22Rv1 (cell line): Measurements from ENCODE around the gene ATP5F1D.

Source experiments
- ZFX ChIP-seq: fragments of 450-650 bp; IDR thresholded peaks from 2 replicates; pipeline ENCODE4 v1.6.1; 2017; ENCODE audit warnings: antibody characterized with exemption, borderline replicate concordance
- TF ChIP-seq, protein P1 (sequence below): fragments of 450-650 bp; IDR thresholded peaks from 2 replicates; pipeline ENCODE4 v1.5.1; 2017; ENCODE audit warnings: mild to moderate bottlenecking

DNA sequence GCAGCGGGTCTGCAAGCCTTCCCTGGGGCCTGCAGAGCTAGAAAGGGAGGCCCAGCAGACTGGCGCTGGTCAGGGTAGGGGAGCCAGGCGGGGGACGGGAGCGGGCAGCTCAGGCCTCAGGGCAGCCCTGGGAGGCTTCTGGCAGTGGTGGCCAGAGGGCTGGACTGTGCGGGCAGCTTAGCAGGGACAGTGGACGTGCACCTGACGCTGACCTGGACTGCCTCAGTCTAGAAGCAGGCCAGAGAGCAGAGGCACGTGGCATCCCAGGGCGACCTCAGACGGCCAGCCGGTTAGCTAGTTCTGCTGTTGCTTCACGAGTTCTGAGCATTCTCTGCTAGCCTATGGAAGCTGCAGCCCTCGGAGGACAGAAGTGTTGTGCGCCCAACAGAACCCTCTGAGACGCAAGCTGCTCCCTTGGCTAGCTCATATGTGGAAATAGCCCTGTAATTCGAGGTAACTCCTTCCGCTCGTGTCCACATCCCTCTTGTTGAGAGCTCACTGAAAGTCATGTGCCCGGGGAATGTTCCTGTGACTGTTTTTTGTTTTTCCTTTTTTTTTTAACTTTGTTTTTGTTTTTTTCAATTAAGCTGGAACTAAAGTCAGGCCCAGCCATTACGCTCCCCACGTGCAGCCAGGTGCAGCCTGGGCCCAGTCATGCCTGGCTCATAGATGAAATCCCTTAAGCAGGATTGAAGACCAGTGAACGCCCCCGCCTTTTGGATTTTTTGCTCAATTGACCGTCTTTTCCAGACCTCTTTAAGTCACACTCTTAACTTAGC, 31.9 kb downstream of the ATP5F1D start:
- TF ChIP-seq, protein P1, sequence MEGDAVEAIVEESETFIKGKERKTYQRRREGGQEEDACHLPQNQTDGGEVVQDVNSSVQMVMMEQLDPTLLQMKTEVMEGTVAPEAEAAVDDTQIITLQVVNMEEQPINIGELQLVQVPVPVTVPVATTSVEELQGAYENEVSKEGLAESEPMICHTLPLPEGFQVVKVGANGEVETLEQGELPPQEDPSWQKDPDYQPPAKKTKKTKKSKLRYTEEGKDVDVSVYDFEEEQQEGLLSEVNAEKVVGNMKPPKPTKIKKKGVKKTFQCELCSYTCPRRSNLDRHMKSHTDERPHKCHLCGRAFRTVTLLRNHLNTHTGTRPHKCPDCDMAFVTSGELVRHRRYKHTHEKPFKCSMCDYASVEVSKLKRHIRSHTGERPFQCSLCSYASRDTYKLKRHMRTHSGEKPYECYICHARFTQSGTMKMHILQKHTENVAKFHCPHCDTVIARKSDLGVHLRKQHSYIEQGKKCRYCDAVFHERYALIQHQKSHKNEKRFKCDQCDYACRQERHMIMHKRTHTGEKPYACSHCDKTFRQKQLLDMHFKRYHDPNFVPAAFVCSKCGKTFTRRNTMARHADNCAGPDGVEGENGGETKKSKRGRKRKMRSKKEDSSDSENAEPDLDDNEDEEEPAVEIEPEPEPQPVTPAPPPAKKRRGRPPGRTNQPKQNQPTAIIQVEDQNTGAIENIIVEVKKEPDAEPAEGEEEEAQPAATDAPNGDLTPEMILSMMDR: no peak
- TF ChIP-seq ZFX: no peak
